Right atrium auricular region (tissue), 2 donors: ENCODE results near the gene EIF4E2. TPM values are rescaled to one million over a fixed set of nuclear protein-coding genes. Genes with fewer than 3 reads are reported as not detected.
A peak's percentile ranks its signal among the peaks of the same experiment; 100 is the strongest.
"Not testable (repeated sequence)": the region's sequence is repeated elsewhere in the genome, so short reads cannot be mapped to it uniquely, and the experiment has no call there.

ENCODE experiments used
- DNase-seq: peaks from one replicate; pipeline ENCODE4 v3.0.0-alpha.2; 2019; ENCODE audit warnings: low spot score
- H3K27ac ChIP-seq, 2 donors: fragments of 200-600 bp; sonication (generic); 1 replicate in 1 of 2; 2 replicates in 1 of 2; pipeline ENCODE4 v1.5.1; 2016 to 2019
- H3K27me3 ChIP-seq, 2 donors: fragments of 200-600 bp; sonication (generic); one replicate each; pipeline versions ENCODE4 v1.5.1 to v1.6.0; 2017 to 2019
- H3K36me3 ChIP-seq: fragments of 200-600 bp; sonication (generic); one replicate; pipeline ENCODE4 v1.5.1; 2016
- H3K4me1 ChIP-seq, 2 donors: fragments of 200-600 bp; sonication (generic); one replicate each; pipeline versions ENCODE4 v1.5.1 to v1.6.0; 2017 to 2019
- H3K4me3 ChIP-seq, 2 donors: fragments of 200-600 bp; sonication (generic); 1 replicate in 1 of 2; 2 replicates in 1 of 2; pipeline ENCODE4 v1.5.1; 2017 to 2019; ENCODE audit warnings: mild to moderate bottlenecking in 1 of 2, moderate library complexity in 1 of 2
- H3K9me3 ChIP-seq, 2 donors: fragments of 200-600 bp; sonication (generic); one replicate each; pipeline ENCODE4 v1.5.1; 2019
- CTCF ChIP-seq, 2 donors: fragments of 200-600 bp; sonication (generic); IDR thresholded peaks; one replicate each; pipeline ENCODE4 v1.5.1; 2019; ENCODE audit warnings: antibody characterized with exemption in 2 of 2
- total RNA-seq, 2 donors: library from RNA; depleted of rRNA; stranded (reverse); fragments of >200 nt; gene quantifications; one replicate each; pipeline ENCODE4 v1.1.0, GENCODE V29; 2016

The EIF4E2 gene
- total RNA-seq, 2 donors from 2014 or later: 23.3 to 23.4 TPM

GRCh38 chr2:232532419-232532818, 18.1 kb upstream of the EIF4E2 start:
- no peak overlapping the region for H3K4me3 ChIP-seq
- TF ChIP-seq CTCF (IDR thresholded peaks at IDR 0.05): no peak
- no peaks in the 10 kb centered on the region for H3K27me3 ChIP-seq
- H3K27ac ChIP-seq: no peak overlapping the region
- H3K9me3 ChIP-seq: peaks cover 0 to 12% of the 10 kb centered on the region in 2 donors
- no peaks in the 10 kb centered on the region for H3K36me3 ChIP-seq
- DNase-seq: no peak
- H3K4me1 ChIP-seq: no peaks in the 10 kb centered on the region

- not testable (repeated sequence) for H3K27me3 ChIP-seq, H3K4me3 ChIP-seq, H3K27ac ChIP-seq, H3K36me3 ChIP-seq, H3K4me1 ChIP-seq, DNase-seq
- H3K9me3 ChIP-seq: peaks cover 0 to 12% of the 10 kb centered on the region in 2 donors
Measured at GRCh38 chr2:232532821-232533220, 17.7 kb upstream of the EIF4E2 start.

GRCh38 chr2:232533944-232534710, 16.4 kb upstream of the EIF4E2 start:
- Histone ChIP-seq H3K27me3 (no peaks in the 10 kb centered on the region), H3K4me1 (peaks cover 0 to 4% of the 10 kb centered on the region in 2 donors), H3K27ac (no peak overlapping the region), H3K36me3 (no peaks in the 10 kb centered on the region), H3K9me3 (peaks cover 0 to 12% of the 10 kb centered on the region in 2 donors), H3K4me3 (no peak overlapping the region)
- no peak for TF ChIP-seq CTCF (IDR thresholded peaks at IDR 0.05)
- DNase-seq: no peak

GRCh38 chr2:232534940-232535651, 15.4 kb upstream of the EIF4E2 start:
- no peaks in the 10 kb centered on the region for H3K36me3 ChIP-seq
- H3K4me1 ChIP-seq: peaks cover 0 to 4% of the 10 kb centered on the region in 2 donors
- no peaks in the 10 kb centered on the region for H3K27me3 ChIP-seq
- peaks cover 0 to 12% of the 10 kb centered on the region in 2 donors for H3K9me3 ChIP-seq
- H3K27ac ChIP-seq: no peak overlapping the region
- H3K4me3 ChIP-seq: no peak overlapping the region
- no peak for TF ChIP-seq CTCF (IDR thresholded peaks at IDR 0.05)
- no peak for DNase-seq

GRCh38 chr2:232535761-232536530, 14.5 kb upstream of the EIF4E2 start:
- peaks cover 0 to 4% of the 10 kb centered on the region in 2 donors for H3K4me1 ChIP-seq
- no peak for DNase-seq
- H3K4me3 ChIP-seq: no peak overlapping the region
- no peak overlapping the region for H3K27ac ChIP-seq
- H3K9me3 ChIP-seq: peaks cover 0 to 12% of the 10 kb centered on the region in 2 donors
- H3K36me3 ChIP-seq: no peaks in the 10 kb centered on the region
- no peaks in the 10 kb centered on the region for H3K27me3 ChIP-seq
- no peak for TF ChIP-seq CTCF (IDR thresholded peaks at IDR 0.05)

- no peaks in the 10 kb centered on the region for H3K27me3 ChIP-seq
- H3K9me3 ChIP-seq: peaks cover 0 to 12% of the 10 kb centered on the region in 2 donors
- peaks cover 0 to 8% of the 10 kb centered on the region in 2 donors for H3K4me1 ChIP-seq
- no peak for TF ChIP-seq CTCF (IDR thresholded peaks at IDR 0.05)
- no peak for DNase-seq
- H3K27ac ChIP-seq: peak overlapping the region in 1 of 2 donors; percentile 32
- no peak overlapping the region for H3K4me3 ChIP-seq
- H3K36me3 ChIP-seq: no peaks in the 10 kb centered on the region
Measured at GRCh38 chr2:232537079-232537478, 13.4 kb upstream of the EIF4E2 start.
